CD14-positive monocyte (primary cell): Measurements from ENCODE around the gene HS1BP3. TPM values are rescaled to one million over a fixed set of nuclear protein-coding genes. Genes with fewer than 3 reads are reported as not detected.
A peak's percentile ranks its signal among the peaks of the same experiment; 100 is the strongest.

Experiments used
- DNase-seq, 3 donors: peaks; one replicate each; pipeline ENCODE4 v3.0.0-alpha.2; 2011 to 2022
- H2AFZ ChIP-seq: 2 replicates; pipeline ENCODE4 v1.6.0; 2012; ENCODE audit warnings: mild to moderate bottlenecking, low read depth, low read length, inconsistent platforms; ENCODE audit not compliant: insufficient read depth, poor library complexity, severe bottlenecking
- H3K27ac ChIP-seq, 2 donors: 1 replicate in 1 of 2; 2 replicates in 1 of 2; pipeline ENCODE4 v1.5.1; 2012 to 2013; ENCODE audit warnings: low read length in 2 of 2, control low read depth in 1 of 2, inconsistent platforms in 1 of 2, low read depth in 1 of 2, mild to moderate bottlenecking in 1 of 2
- H3K27me3 ChIP-seq, 2 donors: one replicate each; pipeline versions ENCODE4 v1.6.0 to v1.6.1; 2011 to 2013; ENCODE audit warnings: low read length in 2 of 2; ENCODE audit not compliant: control insufficient read depth in 2 of 2, insufficient read depth in 2 of 2
- H3K36me3 ChIP-seq, 2 donors: replicated peaks in 1 of 2; 1 replicate in 1 of 2; 2 replicates in 1 of 2; pipeline versions ENCODE4 v1.5.1 to v1.6.1; 2012 to 2013; ENCODE audit warnings: low read length in 2 of 2, control low read depth in 1 of 2, inconsistent platforms in 1 of 2, mild to moderate bottlenecking in 1 of 2; ENCODE audit not compliant: insufficient read depth in 2 of 2, control insufficient read depth in 1 of 2
- H3K4me1 ChIP-seq, 2 donors: 1 replicate in 1 of 2; 2 replicates in 1 of 2; pipeline versions ENCODE4 v1.5.1 to v1.6.1; 2012 to 2013; ENCODE audit warnings: low read length in 2 of 2, control low read depth in 1 of 2, inconsistent platforms in 1 of 2, mild to moderate bottlenecking in 1 of 2, moderate library complexity in 1 of 2; ENCODE audit not compliant: insufficient read depth in 2 of 2, control insufficient read depth in 1 of 2
- H3K4me2 ChIP-seq: replicated peaks from 2 replicates; pipeline ENCODE3; 2012; ENCODE audit warnings: low read length, moderate library complexity, mild to moderate bottlenecking; ENCODE audit not compliant: poor library complexity, severe bottlenecking; ENCODE audit errors: extremely low read depth
- H3K4me3 ChIP-seq, 3 experiments: fragments of 200-600 bp in 1 of 3; sonication (generic) in 1 of 3; replicated peaks in 1 of 3; 1 replicate in 2 of 3; 2 replicates in 1 of 3; pipeline ENCODE4 v1.5.1; 2011 to 2013; ENCODE audit warnings: low read length in 3 of 3, mild to moderate bottlenecking in 3 of 3, control low read depth in 2 of 3, low read depth in 2 of 3, inconsistent platforms in 1 of 3, moderate library complexity in 1 of 3
- H3K79me2 ChIP-seq: 2 replicates; pipeline ENCODE4 v1.6.0; 2012; ENCODE audit warnings: mild to moderate bottlenecking, control low read depth, inconsistent platforms, low read length, moderate library complexity; ENCODE audit not compliant: insufficient read depth
- H3K9ac ChIP-seq: 2 replicates; pipeline ENCODE4 v1.6.0; 2017; ENCODE audit warnings: low read length, mild to moderate bottlenecking; ENCODE audit not compliant: insufficient read depth, poor library complexity, severe bottlenecking
- H3K9me3 ChIP-seq, 2 donors: replicated peaks in 1 of 2; 1 replicate in 1 of 2; 2 replicates in 1 of 2; pipeline versions ENCODE4 v1.5.1 to v1.6.1; 2012 to 2013; ENCODE audit warnings: low read length in 2 of 2, control low read depth in 1 of 2; ENCODE audit not compliant: control insufficient read depth in 1 of 2, insufficient read depth in 1 of 2
- H4K20me1 ChIP-seq: 2 replicates; pipeline ENCODE4 v1.6.0; 2012; ENCODE audit warnings: mild to moderate bottlenecking, low read length, control low read depth, moderate library complexity; ENCODE audit not compliant: insufficient read depth
- H3K27ac Mint-ChIP-seq, 7 donors: one replicate each; pipeline ENCODE4 v1.8.0; 2020; ENCODE audit warnings: mild to moderate bottlenecking in 7 of 7, mixed read lengths in 7 of 7, moderate library complexity in 6 of 7, inconsistent platforms in 2 of 7
- H3K27me3 Mint-ChIP-seq, 3 donors: one replicate each; pipeline ENCODE4 v1.8.0; 2021 to 2022; ENCODE audit warnings: low read depth in 3 of 3, mild to moderate bottlenecking in 3 of 3, mixed read lengths in 3 of 3, moderate library complexity in 3 of 3, inconsistent platforms in 1 of 3
- H3K36me3 Mint-ChIP-seq, 2 donors: one replicate each; pipeline ENCODE4 v1.8.0; 2020; ENCODE audit warnings: mixed read lengths in 2 of 2, inconsistent platforms in 1 of 2, mild to moderate bottlenecking in 1 of 2
- H3K4me1 Mint-ChIP-seq: one replicate; pipeline ENCODE4 v1.8.0; 2020; ENCODE audit warnings: mild to moderate bottlenecking, mixed read lengths
- H3K4me3 Mint-ChIP-seq, 2 donors: one replicate each; pipeline ENCODE4 v1.8.0; 2020; ENCODE audit warnings: mild to moderate bottlenecking in 2 of 2, mixed read lengths in 2 of 2, moderate library complexity in 1 of 2
- H3K9me3 Mint-ChIP-seq, 7 donors: one replicate each; pipeline ENCODE4 v1.8.0; 2020 to 2022; ENCODE audit warnings: mixed read lengths in 7 of 7, mild to moderate bottlenecking in 6 of 7, moderate library complexity in 6 of 7, inconsistent platforms in 2 of 7
- CTCF ChIP-seq: fragments of 200-600 bp; IDR thresholded peaks from one replicate; pipeline ENCODE4 v1.8.0; 2022; ENCODE audit warnings: antibody characterized with exemption, mild to moderate bottlenecking
- WGBS: methylation state at CpG from one replicate; pipeline ENCODE4 v1.1.5; 2013; ENCODE audit warnings: missing lambda C conversion rate; ENCODE audit not compliant: insufficient coverage; 5-methylcytosine and 5-hydroxymethylcytosine counted together
- intact Hi-C, 2 donors: fragments of 100-400 bp; cut with micrococcal nuclease; formaldehyde crosslinking; loops; one replicate each; pipeline versions ENCODE4 v1.15.0 to v1.15.1; 2023
- polyA plus RNA-seq, 3 donors: library from polyadenylated mRNA; depleted of rRNA in 1 of 3; unstranded in 2 of 3; stranded (reverse) in 1 of 3; fragments of 300-500 nt in 2 of 3; fragments of >200 nt in 1 of 3; fragmentation: Illumina TruSeq in 2 of 3; gene quantifications; 1 replicate in 2 of 3; 2 replicates in 1 of 3; pipeline ENCODE4 v1.2.3, GENCODE V29; 2012 to 2021

HS1BP3 gene
- polyA plus RNA-seq, 3 donors: 45.1 to 48.9 (median 45.4) TPM

GRCh38 chr2:20664431-20665242 is 13.7 kb upstream of the HS1BP3 start:
- Mint-ChIP-seq H3K27ac (no peak overlapping the region), H3K9me3 (peaks cover 0 to 22% (median 6%) of the 10 kb centered on the region in 7 donors), H3K27me3 (peaks cover 73 to 92% (median 84%) of the 10 kb centered on the region in 3 donors), H3K4me1 (peaks cover 25% of the 10 kb centered on the region), H3K36me3 (peaks cover 0 to 6% of the 10 kb centered on the region in 2 donors), H3K4me3 (peak overlapping the region in 1 of 2 donors; percentile 75)
- Histone ChIP-seq H3K9me3 (peaks cover 0 to 31% of the 10 kb centered on the region in 2 donors), H2AFZ (no peak overlapping the region), H3K36me3 (no peaks in the 10 kb centered on the region), H3K27me3 (peaks cover 56 to 84% of the 10 kb centered on the region in 2 donors), H3K79me2 (no peaks in the 10 kb centered on the region), H3K4me3 (no peak overlapping the region), H4K20me1 (no peaks in the 10 kb centered on the region), H3K27ac (no peak overlapping the region), H3K4me1 (peaks cover 10 to 20% of the 10 kb centered on the region in 2 donors), H3K9ac (no peak overlapping the region), H3K4me2 (no peak overlapping the region)
- intact Hi-C loops: loop anchor here in 1 of 2 donors (5.0 to 10.0 kb wide), 2 partner anchors 298 to 1310 kb away; partner anchors contain the start of gene OSR1
- TF ChIP-seq CTCF: no peak
- no peak for DNase-seq
- WGBS: 57% methylated on average over 9 of the region's 17 CpGs

GRCh38 chr2:20664071-20664390 is 13.1 kb upstream of the HS1BP3 start:
- Histone ChIP-seq H3K36me3 (no peaks in the 10 kb centered on the region), H3K79me2 (no peaks in the 10 kb centered on the region), H3K27ac (no peak overlapping the region), H3K4me1 (peaks cover 8 to 20% of the 10 kb centered on the region in 2 donors), H3K9ac (no peak overlapping the region), H3K4me3 (no peak overlapping the region), H3K27me3 (peaks cover 50 to 84% of the 10 kb centered on the region in 2 donors), H2AFZ (no peak overlapping the region), H4K20me1 (no peaks in the 10 kb centered on the region), H3K4me2 (no peak overlapping the region), H3K9me3 (peaks cover 0 to 31% of the 10 kb centered on the region in 2 donors)
- TF ChIP-seq CTCF: no peak
- peak overlapping the region in 1 of 2 donors; percentile 75 for H3K4me3 Mint-ChIP-seq
- peaks cover 0 to 6% of the 10 kb centered on the region in 2 donors for H3K36me3 Mint-ChIP-seq
- no peak overlapping the region for H3K27ac Mint-ChIP-seq
- no peak for DNase-seq
- no CpG with 5 or more reads among the region's 2 CpGs for WGBS
- peaks cover 19% of the 10 kb centered on the region for H3K4me1 Mint-ChIP-seq
- peaks cover 0 to 22% (median 5%) of the 10 kb centered on the region in 7 donors for H3K9me3 Mint-ChIP-seq
- intact Hi-C loops: loop anchor here in 1 of 2 donors (5.0 to 10.0 kb wide), 2 partner anchors 298 to 1309 kb away; partner anchors contain the start of gene OSR1
- peaks cover 68 to 92% (median 82%) of the 10 kb centered on the region in 3 donors for H3K27me3 Mint-ChIP-seq
